Right forelimb (tissue), 1 donor: Measurements from ENCODE around the gene TTLL6.

Source experiments
- DNase-seq: peaks from one replicate; pipeline ENCODE4 v3.0.0-alpha.2; 2018

TTLL6 gene

GRCh38 chr17:48735062-48735351 lies 82.0 kb downstream of the TTLL6 start:
- DNase-seq = no peak

DNA sequence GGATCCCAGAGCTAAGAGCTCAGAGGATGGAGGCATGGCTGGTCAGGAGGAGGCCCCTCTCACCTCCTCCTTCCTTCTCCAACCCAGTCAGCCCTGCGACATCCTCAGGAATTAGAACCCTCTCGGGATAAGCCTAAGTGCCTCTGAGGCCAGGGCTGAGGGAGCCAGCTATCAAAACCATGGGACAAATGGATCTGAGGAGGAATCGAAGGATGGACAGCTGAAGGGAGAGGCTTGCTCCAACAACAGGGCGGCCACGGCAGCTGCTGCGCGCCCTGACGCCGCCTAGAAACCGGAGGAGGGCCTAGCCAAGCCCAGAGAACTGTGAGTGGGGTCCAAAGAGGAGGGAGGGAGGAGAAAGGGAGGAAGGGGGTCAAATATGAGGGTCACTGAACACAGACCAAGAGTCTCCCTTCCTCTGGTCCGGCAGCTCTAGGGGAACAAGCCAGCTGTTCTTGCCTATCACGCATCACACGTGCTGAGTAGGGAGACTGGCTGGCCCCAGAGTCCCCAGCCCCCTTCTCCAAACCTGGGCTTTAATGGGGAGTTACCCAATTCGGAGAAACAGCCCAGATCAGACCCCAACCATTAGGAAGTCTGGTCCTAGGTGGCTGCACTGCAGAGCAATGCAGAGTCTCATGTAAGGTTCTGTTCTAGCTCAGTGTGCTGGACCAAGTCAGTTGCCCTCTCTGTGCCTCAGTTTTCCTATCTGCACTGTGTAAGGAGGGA lies 82.5 kb downstream of the TTLL6 start:
- DNase-seq = peak; percentile 40

DNA sequence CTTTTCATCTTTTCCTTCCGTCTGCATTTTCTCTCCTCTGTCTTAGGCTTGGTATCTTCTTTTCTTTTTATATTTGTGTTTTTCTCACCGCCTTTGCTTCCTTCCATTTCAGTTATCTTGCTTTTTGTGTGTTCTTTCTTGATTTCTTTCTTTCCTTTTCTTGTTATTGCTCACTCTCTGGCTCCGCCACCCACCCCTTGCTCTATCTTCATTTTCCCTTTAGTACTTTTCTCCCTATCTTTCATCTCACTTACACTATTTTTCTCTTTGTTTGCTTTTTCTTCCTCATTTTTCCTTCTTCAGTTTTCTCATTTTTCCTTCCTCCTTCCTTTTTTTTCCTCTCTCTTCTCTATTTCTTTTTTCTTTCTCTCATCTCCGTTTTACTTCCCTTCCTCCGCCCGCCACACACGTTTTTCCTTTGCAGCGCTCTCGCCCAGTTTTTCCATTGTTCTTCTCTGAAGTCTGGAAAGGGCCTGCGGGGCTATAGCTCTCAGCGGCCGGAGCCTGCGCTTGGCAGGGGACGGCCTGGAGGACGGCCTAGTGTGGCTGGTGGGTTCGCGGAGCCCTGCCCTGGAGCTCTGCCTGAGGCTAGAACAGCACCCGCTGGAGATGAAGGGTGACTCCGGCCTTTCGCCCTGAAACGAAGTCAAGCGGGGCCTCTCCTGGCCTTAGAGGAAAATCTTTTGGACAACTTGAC lies 83.2 kb downstream of the TTLL6 start:
- peak; percentile 22 for DNase-seq

DNA sequence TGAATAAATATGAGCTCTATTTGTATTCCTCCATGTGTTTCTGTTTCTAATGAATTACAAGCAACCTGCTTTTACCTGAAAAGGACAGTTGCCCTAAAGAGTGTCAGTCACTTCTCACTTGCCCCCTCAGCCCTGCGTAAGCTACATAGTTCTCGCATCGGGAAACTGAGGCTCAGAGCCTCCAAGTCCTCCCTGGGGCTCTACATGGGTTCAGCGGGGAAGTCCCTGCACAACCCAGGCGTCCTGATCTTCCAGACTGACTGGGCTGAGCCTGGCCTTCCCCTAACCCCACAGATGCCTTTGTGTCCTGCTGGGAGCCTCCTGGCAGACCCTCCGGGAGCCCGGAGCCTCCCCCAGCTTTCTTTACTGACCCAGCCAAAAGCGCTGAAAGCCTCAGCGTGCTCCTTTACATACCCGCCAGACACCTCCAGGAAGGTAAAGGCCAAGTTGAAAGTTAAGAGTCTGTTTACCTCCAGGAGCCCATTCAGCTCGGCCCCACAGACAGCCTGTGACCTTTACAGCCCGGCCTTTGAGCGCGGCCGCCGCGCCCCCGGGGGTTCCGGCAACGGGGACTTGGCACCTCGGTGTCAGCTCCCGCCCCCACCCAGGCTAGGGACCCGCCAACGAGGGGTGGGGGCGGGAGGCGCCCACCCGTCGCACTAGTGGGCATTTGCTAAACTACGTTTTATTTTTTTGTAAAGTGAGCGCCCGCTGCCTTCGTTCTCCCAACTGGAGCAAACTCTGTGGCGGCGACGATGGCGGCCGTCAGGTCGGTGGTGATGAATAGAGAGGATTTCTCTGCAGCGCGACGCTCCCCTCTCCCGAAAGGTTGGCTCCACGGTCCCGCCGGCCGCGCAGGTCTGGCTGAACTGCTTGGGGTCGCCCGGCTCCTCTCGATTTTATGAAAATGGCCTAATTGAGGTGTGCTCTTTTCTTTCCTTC lies 84.1 kb downstream of the TTLL6 start:
- DNase-seq = peak; percentile 21

- no peak for DNase-seq
Measured at GRCh38 chr17:48731355-48731754, 85.7 kb downstream of the TTLL6 start.

GRCh38 chr17:48730240-48730550 lies 86.8 kb downstream of the TTLL6 start:
- DNase-seq = no peak

DNA sequence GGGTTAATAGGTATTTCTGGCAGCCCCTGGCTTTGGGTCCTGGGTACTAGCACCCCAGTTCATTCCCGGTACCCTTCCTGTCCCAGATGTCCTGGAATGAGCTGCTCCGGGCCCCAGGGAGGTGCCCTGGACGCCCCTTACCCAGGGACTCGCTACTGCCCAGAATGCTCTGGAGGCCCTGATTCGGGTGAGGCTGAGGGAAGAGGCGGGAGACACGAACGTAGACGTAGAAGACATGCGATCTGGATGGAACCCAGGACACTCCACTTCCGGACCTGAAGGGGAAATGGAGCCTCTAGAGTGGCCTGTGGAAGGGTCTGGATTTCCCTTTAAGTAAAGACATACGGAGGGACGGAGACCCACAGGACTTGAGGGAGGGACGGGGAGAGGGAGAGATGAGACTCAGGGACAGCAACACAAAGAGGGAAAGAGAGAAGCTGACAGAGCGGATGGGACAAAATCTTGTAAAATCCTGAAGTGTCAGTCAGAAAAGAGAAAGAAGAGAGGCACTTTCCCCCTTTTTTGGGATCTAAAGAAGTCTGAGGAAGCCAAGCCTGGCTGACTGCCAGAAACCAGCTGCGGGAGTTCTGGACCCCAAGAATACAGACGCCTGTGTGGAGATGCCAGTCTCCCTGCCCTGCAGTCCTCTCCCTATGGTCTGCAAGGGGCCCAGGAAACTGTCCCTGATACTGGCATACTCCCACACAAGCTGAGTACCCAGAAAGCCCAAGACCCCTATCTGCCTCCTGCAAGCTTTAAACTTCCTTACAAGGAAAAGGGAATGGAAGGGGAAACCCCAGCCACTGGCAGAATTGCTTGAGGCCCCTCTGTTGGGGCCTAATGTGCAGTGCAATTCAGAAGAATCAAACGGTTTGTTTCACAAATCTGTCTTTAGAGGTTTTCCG lies 87.4 kb downstream of the TTLL6 start:
- no peak for DNase-seq

GRCh38 chr17:48728232-48729231 lies 88.5 kb downstream of the TTLL6 start, which contains the start of gene HOXB13:
TSS of gene HOXB13 (minus strand) at chr17:48728750. CDS start at chr17:48728593, 157 bp downstream.
- DNase-seq = no peak

- no peak for DNase-seq
Measured at GRCh38 chr17:48727415-48728175, 89.4 kb downstream of the TTLL6 start.

- DNase-seq = no peak
Measured at GRCh38 chr17:48726916-48727286, 90.1 kb downstream of the TTLL6 start.

DNA sequence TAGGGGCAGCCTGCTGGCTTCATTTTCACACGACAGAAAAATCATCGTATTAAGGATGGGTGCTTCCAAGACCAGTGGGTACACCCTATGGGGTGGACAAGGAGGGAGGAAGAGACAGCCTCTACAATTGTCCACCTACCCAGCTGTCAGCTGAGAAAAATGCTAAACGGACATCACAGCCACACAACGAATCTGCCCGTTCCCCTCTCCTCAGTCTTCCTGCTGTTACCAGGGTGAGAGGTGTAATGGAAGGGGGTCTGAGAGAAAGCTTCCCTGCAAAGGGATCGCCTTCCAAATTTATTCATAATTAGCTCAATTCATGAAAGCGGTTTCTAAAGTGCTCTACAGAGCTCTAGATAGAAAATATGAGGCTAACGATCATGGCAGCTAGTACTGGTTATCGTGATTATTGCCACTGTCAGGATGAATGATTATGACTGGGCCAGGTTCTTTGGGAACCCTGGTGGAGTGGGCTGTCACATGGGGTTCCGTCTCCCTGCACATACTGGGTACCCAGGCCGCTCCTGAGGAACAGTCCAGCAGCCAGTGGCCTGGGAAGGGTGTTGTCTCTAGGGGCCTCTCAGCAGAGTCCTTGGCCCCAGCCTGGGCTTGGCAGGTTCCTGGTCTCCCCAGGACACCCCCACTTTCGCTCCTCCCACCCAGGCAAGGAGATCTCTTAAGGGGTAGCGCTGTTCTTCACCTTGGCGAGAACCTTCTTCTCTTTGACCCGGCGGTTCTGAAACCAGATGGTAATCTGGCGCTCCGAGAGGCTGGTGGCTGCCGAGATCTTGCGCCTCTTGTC lies 90.7 kb downstream of the TTLL6 start:
- DNase-seq = no peak

DNA sequence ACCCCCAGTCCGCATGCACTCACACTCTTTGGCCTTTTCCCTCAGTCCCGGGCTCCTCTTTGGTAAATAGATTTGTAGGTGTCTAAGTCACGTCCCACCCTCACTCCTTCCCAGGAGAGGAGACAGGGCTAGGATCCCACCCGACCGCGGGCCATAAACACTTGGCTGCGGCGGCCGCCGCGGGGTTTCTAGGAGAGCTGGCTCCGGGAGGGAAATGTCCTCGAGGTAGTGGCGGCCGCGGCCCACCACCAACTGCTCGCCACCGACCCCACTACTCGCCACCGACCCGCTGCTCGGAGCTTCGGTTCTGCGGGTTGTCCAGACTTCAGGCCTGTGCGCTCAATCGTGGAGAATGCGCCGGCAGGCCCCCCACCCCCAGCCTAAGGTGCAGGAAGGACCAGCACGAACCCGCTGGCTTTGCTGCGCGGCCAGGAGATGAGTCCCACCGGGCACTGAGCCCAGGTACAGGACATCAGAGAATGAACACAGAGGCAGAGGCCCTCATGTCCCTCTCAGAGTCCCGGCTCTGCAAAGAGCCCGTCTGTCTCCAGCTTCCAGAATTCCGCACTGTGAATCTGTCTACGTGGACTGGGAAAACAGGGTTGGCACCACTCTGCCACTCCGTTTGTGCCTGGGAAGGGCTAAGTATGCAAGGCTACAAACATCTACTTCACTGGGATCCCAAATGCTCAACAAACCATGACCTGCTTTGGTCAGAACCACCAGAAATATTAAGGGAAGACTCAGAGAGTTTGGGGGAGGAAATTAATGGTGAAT lies 91.6 kb downstream of the TTLL6 start:
- no peak for DNase-seq

DNA sequence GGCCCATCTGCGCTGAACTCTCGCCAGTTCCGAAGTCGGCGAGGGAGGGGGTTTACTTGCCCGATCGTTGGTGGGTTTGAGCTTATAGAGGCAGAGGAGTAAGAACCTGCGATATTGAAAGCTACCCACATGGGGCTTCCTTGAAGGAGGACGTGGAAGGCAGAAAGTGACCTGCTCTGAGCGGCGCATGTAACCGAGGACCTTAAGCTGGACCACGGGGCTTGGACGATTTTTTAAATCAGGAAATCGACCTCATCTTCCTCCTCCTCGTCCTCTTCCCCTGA lies 92.1 kb downstream of the TTLL6 start:
- no peak for DNase-seq

DNA sequence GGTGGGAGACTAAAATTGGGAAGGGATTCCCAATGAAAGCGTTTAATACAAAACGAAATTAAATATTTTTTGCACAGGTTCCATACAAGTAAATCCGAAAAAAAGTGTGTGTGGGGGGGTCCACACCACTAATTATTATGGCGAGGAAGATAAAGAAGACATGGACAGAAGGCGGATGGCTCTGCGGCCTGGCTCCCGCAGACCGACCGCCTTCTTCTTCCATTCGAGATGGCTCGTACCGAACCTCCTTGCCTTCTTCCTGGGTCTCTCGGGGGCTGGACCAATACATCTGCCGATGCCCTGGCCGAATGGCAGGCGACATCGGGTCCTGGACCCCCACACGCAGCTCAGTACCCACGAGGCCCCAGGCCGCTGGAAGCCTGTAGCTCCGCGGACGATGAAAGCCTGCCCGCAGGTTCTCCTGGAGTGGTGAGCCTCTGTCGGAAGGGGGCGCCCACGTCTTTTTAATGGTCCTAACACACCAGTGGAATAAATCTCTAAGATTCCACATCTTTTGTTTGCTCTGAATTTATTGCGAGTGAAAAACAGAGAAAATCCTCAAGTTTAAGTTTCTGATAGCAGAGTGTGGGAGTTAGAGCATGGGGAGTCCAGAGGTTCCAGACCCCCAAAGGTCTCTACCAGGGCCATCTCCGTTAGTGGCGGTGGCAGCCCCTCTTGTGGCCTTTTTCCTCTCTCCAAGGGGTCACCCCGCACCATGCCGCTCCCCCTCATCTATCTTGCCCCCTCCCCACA lies 92.6 kb downstream of the TTLL6 start:
- DNase-seq = peak; percentile 89

GRCh38 chr17:48723423-48724250 lies 93.4 kb downstream of the TTLL6 start:
- no peak for DNase-seq

DNA sequence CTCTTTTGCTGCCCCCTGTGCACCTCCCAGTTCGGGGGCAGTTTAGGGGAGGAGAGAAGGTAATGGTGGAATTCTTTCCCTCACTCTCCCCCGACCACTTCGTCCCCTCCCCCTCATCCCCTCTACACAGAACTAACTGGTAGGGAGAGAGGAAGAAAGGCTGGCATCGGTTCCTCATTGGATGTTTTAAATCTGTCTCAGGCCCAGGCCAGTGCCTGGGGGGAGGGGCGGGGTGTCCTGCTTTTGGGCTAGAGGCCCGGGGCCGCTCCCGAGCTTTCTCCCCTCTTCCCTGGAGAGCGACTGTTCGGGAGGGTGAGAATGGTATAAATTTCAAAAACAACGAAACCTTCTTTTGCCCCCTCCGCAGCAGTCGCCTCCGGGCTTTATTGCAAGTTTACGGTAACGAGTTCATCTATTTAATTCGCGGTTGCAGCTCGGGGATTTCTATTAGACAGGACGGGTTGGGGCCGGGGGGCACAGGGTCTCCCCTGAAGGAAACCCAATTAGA lies 94.1 kb downstream of the TTLL6 start, which contains the start of gene PRAC2:
PRAC2 (plus strand) TSS at position 271 of the 508 bp plus-strand sequence. CDS start 1,226 bp downstream, outside the sequence.
- DNase-seq = no peak
